Stimulated activated CD4-positive, alpha-beta T cell treated with anti-CD3 and anti-CD28 coated beads, Interleukin-4, amount 100 ng/mL, for 48 hours (primary cell): ENCODE data around the gene HRH4.

ENCODE experiments used
- DNase-seq, 2 donors: peaks; one replicate each; pipeline ENCODE4 v3.0.0-alpha.2; 2020; ENCODE audit warnings: low read depth in 2 of 2

The HRH4 gene

DNA sequence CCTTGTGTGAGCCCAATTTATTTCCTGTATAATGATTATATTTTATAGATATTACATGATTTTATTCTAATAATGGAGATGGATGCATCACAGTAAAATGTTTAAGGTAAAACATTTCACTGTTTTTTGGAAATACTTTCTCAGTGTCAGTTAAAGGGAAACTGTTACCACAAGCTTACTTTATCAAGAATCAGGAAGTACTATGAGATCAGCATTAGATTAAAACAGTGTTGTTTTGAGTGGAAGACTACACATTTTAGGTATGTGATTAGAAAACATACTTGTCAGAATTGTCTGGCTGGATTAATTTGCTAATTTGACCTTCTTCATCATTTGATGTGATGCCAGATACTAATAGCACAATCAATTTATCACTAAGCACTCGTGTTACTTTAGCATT lies at the start of gene HRH4:
Gene HRH4, plus strand, starts transcription at position 250 of the 400 bp plus-strand sequence. Its CDS starts 92 bp downstream, at position 342.
- DNase-seq: no peak

DNA sequence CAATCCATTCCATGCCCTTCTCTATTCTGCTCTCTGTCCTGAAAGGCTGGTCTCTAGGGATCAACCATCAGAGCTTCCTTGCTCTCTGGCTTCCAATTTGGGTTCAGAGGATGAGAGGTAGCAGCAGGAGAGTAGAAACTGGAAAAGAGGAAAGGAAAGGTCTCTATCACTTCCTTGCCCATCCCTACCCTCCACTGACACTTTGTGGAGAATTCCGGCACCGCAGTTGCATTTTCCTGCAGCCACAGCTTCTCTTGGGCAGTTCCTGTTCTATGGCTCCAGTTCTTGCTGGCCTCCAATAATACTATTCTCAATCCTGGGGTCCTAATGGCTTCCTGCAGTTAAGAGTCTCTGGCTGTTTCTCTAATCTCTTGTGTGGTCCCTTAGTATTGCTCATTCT lies 47.3 kb upstream of the HRH4 start:
- no peak for DNase-seq

DNA sequence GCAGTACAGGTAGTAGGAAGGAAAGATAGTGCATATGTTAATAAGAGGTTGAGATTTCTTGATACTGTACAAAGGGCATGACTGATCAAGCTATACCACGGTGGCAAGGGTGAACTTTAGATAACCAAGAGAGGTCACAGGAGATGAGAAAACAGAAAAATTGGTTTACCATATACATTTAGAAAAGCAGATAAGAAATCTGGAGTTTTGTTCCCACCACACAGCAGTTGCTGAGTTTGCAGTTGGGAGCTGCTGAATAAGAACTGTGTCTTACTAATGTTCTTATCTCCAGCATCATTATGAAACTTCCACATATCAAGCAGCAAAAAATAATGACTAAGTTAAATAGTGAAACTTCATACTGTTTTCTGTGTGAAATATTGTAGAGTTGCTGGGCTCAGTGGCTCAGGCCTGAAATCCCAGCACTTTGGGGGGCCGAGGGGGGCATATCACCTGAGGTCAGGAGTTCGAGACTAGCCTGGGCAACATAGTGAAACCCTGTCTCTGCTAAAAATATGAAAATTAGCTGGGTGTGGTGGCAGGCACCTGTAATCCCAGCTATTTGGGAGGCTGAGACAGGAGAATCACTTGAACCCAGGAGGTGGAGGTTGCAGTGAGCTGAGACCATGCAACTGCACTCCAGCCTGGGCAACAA lies 46.0 kb upstream of the HRH4 start:
- DNase-seq: peak; percentile 15 to 36

- no peak for DNase-seq
These were observed 43.0 kb upstream of the HRH4 start for GRCh38 chr18:24417480-24417879.

GRCh38 chr18:24420551-24420950 lies 39.9 kb upstream of the HRH4 start:
- DNase-seq: no peak

DNA sequence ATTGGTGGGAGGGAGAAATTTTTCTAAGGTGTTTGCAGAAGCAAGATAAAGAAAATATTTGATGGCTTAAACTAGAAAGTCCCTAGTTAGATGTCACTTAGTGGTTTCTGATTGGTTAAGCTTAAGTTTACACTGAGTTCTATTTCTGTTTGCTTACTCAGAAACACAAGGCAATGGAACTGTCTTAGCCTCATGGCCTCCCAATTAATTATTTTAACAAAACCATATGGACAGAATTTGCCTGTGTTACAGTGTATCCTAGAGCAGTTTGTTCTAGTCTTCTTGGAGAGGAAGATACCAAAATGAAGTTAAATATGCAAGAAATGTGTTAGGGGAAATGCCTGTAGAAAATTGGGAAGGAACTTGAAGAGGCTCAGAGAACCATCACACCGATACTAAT lies 38.6 kb upstream of the HRH4 start:
- no peak for DNase-seq

GRCh38 chr18:24426073-24426397 lies 34.4 kb upstream of the HRH4 start:
- DNase-seq: no peak

DNA sequence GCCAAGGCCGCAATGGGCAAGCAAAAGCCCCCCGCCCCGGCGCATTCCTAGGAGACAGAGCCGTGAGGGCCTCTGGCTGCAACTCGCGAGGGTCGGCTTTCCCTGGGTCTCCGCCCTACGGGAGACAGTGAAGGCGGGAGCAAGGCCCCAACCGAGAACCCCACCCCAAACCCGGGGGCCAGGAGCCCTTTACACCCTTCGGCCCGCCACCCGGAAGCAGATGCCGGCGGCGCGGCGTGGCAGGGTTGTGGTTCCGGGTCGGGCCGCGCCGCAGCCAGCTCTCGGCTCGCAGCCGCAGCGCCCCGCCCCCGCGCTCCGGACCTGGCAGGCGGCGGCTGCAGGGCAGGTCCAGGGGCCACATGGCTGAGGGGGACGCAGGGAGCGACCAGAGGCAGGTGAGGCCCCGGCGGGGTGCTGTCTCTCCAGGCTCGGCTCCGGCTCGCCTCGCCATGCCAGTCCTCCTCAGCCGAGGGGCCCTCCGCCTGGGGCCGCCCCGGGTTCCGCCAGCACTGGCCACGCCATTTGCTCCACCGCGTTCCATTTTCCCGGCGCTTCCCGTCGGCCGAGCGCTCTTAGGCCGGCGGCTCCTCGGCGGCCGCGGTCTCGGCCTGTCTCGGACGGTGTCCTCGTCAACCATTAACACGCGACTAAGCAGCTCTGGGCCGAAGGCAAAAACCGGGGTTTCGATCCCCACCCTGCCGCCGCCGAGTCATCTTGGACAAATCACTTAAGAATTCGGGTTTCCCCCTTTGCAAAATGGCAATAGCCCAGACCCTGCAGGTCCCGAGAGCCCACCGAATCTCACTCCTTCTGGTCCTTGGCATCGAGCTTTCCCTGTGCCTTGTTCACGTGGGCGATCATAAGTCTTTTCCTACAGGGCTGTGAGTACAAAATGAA lies 33.8 kb upstream of the HRH4 start, which contains the start of gene IMPACT:
Gene IMPACT, plus strand, starts transcription at position 273 of the 897 bp plus-strand sequence. Its CDS starts 87 bp downstream, at position 360.
- peak; percentile 68 to 73 for DNase-seq

- no peak for DNase-seq
These were observed 33.0 kb upstream of the HRH4 start for GRCh38 chr18:24427484-24427883.

DNA sequence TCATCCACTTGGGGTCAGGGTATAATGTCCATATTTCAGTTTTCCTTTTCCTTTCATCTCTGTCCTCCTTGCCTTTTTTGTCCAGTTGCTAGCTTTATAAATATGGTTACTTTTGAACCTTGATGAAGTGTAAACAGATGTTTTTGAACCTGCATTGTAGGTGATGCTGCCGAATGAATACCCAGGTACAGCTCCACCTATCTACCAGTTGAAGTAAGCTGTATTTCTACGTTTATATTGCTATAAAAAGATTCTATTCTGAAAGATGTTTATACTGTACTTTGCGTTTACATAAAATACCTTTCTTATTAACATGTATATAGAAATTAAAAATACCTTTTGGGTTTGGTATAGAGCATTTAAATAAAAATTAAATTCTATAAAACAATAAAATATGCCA lies 31.7 kb upstream of the HRH4 start:
- no peak for DNase-seq

- no peak for DNase-seq
These were observed 31.2 kb upstream of the HRH4 start for GRCh38 chr18:24429188-24429587.

DNA sequence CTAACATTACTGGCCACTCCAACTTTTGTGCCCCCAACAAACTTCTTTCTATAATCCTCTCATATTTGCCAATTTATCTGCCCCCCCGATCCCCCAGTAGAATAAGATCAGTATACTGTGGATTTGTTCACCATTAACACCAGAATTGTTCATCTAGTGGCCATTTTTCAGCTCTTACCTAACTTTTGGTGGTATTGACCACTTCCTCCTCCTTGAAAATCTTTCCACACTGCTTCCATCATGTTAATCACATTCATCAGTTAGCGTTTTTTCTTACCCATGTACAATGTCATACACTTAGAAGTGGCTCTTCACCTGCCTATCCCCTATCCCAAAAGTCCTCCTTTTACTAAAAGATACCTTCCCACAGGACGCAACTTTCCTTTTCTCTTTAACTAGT lies 27.8 kb upstream of the HRH4 start:
- DNase-seq: no peak

DNA sequence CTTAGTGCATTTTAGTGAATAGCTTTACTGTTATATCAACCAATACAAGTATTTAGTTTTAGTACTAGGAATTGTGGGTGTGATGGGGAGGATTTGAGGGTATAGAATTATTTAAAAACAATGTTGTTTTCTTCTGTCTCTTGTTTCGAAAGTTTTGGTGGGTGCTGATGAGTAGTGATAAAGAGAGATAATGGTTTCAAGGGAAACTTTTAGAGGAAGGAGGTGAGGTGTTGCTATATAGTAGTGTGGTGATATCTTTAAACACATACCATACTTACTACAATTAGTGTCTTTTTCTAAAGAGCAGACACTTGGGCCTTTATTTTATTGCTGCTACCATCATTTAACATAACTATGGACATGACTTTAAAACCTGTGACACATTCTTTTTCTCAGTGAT lies 23.5 kb upstream of the HRH4 start:
- no peak for DNase-seq

DNA sequence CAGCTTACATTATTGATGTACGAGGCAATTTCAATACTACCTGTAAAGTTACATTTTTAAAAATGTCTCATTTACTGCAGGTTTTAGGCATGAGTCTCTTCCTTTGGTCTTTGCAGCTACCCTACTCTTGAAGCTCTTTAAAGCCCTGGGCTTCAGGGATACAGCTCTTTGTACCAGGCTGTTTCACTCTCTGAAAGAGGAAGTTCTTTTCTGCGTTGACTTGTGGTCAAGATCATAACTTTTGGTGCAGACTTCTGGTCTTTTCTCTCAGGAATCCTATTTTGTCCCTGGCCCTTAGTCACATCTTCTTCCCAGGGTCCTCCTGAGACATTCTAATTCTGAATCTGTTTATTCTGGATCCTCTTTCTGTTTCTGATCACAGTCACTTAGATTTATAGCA lies 16.6 kb upstream of the HRH4 start:
- no peak for DNase-seq

DNA sequence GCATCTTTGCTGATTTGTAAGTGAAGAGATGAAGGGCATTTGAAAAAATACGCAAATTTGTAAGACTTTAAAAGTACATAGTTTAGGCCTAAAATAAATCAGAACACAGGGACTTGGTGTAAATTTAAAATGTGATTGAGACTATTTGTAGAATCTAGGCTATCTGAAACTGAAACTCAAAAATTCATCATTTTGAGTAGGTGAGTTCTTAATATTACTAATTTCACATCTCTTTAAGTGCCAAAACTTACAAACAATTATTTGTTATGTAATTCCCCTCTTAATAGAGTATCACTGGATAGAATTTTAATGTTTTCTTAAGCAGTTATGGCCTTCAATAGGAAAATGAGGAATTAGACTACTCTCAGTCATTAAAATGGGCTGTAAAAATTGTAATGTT lies 14.0 kb upstream of the HRH4 start:
- DNase-seq: no peak

DNA sequence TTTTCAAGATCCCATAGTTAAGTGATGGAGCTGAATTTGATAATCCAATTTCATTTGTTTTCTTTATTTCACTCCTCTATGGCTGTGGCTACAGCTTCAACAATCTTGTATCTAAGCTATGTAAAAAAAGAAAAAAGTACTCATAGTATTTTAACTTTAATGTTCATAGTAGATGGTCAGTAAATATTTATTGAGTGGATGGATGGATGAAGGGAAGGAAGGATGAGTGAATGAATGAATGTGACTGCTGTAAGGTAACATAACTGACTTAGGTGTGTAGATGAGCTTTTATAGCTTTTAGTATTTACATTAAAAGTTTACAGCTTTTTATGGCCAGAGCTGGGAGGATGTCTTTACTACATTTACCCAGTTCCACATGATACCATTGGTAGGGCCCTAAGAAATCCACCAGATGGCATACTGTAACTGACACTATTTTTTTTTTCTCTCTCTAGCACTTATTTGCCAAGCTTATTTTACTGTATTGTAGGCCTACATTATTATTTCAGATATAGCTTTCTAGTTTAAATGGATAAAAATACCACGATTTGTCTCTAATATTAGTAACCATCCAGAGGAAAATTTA lies 13.4 kb upstream of the HRH4 start:
- no peak for DNase-seq

DNA sequence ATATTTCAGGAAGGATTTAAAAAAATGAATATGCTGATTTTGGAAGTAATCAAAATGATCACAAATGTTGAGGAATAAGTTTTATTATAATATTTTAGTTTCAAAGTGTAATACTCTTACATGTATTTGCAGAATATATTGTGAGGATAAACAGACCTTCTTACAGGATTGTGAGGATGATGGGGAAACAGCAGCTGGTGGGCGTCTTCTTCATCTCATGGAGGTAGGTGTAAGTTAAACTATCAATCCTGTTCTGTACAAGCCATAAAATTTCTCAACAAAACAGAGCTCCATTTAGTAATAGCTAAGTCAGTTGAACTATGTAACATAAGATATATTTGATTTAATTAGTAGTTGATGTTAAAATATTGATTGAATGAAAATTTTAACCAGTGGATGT lies 12.5 kb upstream of the HRH4 start:
- DNase-seq: no peak

DNA sequence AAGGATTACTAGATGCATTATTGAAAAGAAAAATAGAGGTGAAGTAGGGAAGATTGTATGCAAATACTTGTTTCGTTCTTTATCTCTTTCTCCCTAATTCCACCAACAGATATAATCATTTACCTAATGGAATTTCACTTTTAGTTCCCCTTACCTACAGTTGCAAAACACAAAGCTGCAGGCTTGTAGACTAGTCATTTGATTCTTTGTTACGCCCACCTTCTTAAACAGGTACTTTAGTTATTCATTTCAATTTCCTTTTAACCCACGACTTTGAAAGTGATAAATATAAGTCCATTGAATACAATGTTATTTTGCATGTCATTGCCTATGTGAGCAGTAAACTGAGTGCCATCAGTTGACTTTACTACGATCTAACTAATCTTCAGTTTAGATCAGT lies 3.9 kb upstream of the HRH4 start:
- DNase-seq: no peak

GRCh38 chr18:24459772-24460171 lies 665 bp upstream of the HRH4 start:
- DNase-seq: no peak

DNA sequence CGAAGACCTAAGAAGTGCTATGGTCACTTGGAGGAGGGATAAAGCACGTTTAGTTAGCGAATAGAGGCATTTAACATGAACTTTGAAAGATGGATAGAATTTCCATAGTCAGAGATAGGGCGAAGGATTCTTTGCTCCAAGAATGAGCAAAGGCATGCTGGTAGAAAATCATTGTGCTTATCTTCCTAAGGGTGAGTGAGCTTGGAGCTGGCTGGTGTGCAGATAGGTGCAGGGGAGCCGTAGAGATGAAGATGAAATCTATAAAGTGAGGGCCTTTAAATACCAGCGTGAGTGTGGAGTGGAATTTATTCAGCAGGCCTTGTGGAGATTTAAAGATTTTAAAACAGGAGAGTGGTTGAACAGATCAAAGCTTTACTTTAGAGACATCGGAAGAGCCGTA lies 1.6 kb downstream of the HRH4 start:
- DNase-seq: no peak

GRCh38 chr18:24462838-24463775 lies 2.7 kb downstream of the HRH4 start:
- no peak for DNase-seq

- DNase-seq: no peak
These were observed 5.0 kb downstream of the HRH4 start for GRCh38 chr18:24465486-24465885.
